ENCODE results near the gene ZNF469.

The ZNF469 gene

GRCh38 chr16:88426018-88426417 is 43.3 kb downstream of the ZNF469 start:
- Histone ChIP-seq H3K4me1 (ENCODE audit: control insufficient read depth in 2 of 2, insufficient read depth in 2 of 2, low read length in 2 of 2) (peaks cover 0 to 3% of the 10 kb centered on the region in 2 donors), H3K27ac (ENCODE audit: low read depth in 2 of 2, low read length in 2 of 2) (no peak overlapping the region), H3K9ac (ENCODE audit: low read depth in 1 of 2, low read length in 2 of 2) (no peak overlapping the region), H3K9me3 (ENCODE audit: control insufficient read depth in 2 of 2, low read length in 2 of 2) (no peaks in the 10 kb centered on the region), H3K36me3 (ENCODE audit: control insufficient read depth in 2 of 2, insufficient read depth in 2 of 2, low read length in 2 of 2) (no peaks in the 10 kb centered on the region), H3K27me3 (ENCODE audit: control insufficient read depth in 2 of 2, insufficient read depth in 2 of 2, low read length in 2 of 2) (no peaks in the 10 kb centered on the region), H3K4me3 (ENCODE audit: low read length in 2 of 2) (no peak overlapping the region)

GRCh38 chr16:88427376-88427775 is 44.6 kb downstream of the ZNF469 start:
- Histone ChIP-seq H3K27ac (ENCODE audit: low read depth in 2 of 2, low read length in 2 of 2) (no peak overlapping the region), H3K9me3 (ENCODE audit: control insufficient read depth in 2 of 2, low read length in 2 of 2) (no peaks in the 10 kb centered on the region), H3K9ac (ENCODE audit: low read depth in 1 of 2, low read length in 2 of 2) (no peak overlapping the region), H3K4me1 (ENCODE audit: control insufficient read depth in 2 of 2, insufficient read depth in 2 of 2, low read length in 2 of 2) (peaks cover 0 to 4% of the 10 kb centered on the region in 2 donors), H3K4me3 (ENCODE audit: low read length in 2 of 2) (no peak overlapping the region), H3K27me3 (ENCODE audit: control insufficient read depth in 2 of 2, insufficient read depth in 2 of 2, low read length in 2 of 2) (no peaks in the 10 kb centered on the region), H3K36me3 (ENCODE audit: control insufficient read depth in 2 of 2, insufficient read depth in 2 of 2, low read length in 2 of 2) (no peaks in the 10 kb centered on the region)

- no peak overlapping the region for H3K27ac ChIP-seq (ENCODE audit: low read depth in 2 of 2, low read length in 2 of 2)
- H3K9ac ChIP-seq (ENCODE audit: low read depth in 1 of 2, low read length in 2 of 2): no peak overlapping the region
- no peaks in the 10 kb centered on the region for H3K27me3 ChIP-seq (ENCODE audit: control insufficient read depth in 2 of 2, insufficient read depth in 2 of 2, low read length in 2 of 2)
- H3K4me3 ChIP-seq (ENCODE audit: low read length in 2 of 2): no peak overlapping the region
- H3K36me3 ChIP-seq (ENCODE audit: control insufficient read depth in 2 of 2, insufficient read depth in 2 of 2, low read length in 2 of 2): no peaks in the 10 kb centered on the region
- H3K9me3 ChIP-seq (ENCODE audit: control insufficient read depth in 2 of 2, low read length in 2 of 2): no peaks in the 10 kb centered on the region
- peaks cover 0 to 4% of the 10 kb centered on the region in 2 donors for H3K4me1 ChIP-seq (ENCODE audit: control insufficient read depth in 2 of 2, insufficient read depth in 2 of 2, low read length in 2 of 2)
Measured at GRCh38 chr16:88428156-88428555, 45.4 kb downstream of the ZNF469 start.

- Histone ChIP-seq H3K9ac (ENCODE audit: low read depth in 1 of 2, low read length in 2 of 2) (no peak overlapping the region), H3K9me3 (ENCODE audit: control insufficient read depth in 2 of 2, low read length in 2 of 2) (no peaks in the 10 kb centered on the region), H3K27me3 (ENCODE audit: control insufficient read depth in 2 of 2, insufficient read depth in 2 of 2, low read length in 2 of 2) (no peaks in the 10 kb centered on the region), H3K27ac (ENCODE audit: low read depth in 2 of 2, low read length in 2 of 2) (no peak overlapping the region), H3K4me3 (ENCODE audit: low read length in 2 of 2) (no peak overlapping the region), H3K36me3 (ENCODE audit: control insufficient read depth in 2 of 2, insufficient read depth in 2 of 2, low read length in 2 of 2) (no peaks in the 10 kb centered on the region), H3K4me1 (ENCODE audit: control insufficient read depth in 2 of 2, insufficient read depth in 2 of 2, low read length in 2 of 2) (peaks cover 0 to 4% of the 10 kb centered on the region in 2 donors)
Measured at GRCh38 chr16:88428616-88429386, 46.0 kb downstream of the ZNF469 start.

DNA sequence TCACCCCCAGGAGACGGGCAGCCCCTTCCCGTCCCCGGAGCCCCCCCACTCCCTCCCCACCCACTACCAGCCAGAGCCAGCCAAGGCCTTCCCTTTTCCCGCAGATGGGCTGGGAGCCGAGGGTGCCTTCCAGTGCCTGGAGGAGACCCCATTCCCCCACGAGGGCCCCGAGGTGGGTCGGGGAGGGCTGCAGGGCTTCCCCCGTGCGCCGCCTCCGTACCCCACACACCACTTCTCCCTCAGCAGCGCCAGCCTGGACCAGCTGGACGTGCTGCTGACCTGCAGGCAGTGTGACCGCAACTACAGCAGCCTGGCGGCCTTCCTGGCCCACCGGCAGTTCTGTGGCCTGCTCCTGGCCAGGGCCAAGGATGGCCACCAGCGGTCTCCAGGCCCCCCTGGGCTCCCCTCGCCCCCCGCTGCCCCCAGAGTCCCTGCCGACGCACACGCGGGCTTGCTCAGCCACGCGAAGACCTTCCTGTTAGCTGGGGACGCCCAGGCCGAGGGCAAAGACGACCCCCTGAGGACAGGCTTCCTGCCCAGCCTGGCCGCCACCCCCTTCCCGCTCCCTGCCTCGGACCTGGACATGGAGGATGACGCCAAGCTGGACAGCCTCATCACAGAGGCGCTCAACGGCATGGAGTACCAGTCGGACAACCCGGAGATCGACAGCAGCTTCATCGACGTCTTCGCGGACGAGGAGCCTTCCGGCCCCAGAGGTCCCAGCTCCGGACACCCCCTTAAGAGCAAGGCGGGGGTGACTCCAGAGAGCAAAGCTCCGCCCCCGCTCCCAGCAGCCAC is 46.8 kb downstream of the ZNF469 start:
- Histone ChIP-seq H3K4me3 (ENCODE audit: low read length in 2 of 2) (peak overlapping the region in 1 of 2 donors; percentile 37), H3K27me3 (ENCODE audit: control insufficient read depth in 2 of 2, insufficient read depth in 2 of 2, low read length in 2 of 2) (no peaks in the 10 kb centered on the region), H3K9me3 (ENCODE audit: control insufficient read depth in 2 of 2, low read length in 2 of 2) (no peaks in the 10 kb centered on the region), H3K36me3 (ENCODE audit: control insufficient read depth in 2 of 2, insufficient read depth in 2 of 2, low read length in 2 of 2) (no peaks in the 10 kb centered on the region), H3K27ac (ENCODE audit: low read depth in 2 of 2, low read length in 2 of 2) (no peak overlapping the region), H3K4me1 (ENCODE audit: control insufficient read depth in 2 of 2, insufficient read depth in 2 of 2, low read length in 2 of 2) (peaks cover 0 to 4% of the 10 kb centered on the region in 2 donors), H3K9ac (ENCODE audit: low read depth in 1 of 2, low read length in 2 of 2) (no peak overlapping the region)

DNA sequence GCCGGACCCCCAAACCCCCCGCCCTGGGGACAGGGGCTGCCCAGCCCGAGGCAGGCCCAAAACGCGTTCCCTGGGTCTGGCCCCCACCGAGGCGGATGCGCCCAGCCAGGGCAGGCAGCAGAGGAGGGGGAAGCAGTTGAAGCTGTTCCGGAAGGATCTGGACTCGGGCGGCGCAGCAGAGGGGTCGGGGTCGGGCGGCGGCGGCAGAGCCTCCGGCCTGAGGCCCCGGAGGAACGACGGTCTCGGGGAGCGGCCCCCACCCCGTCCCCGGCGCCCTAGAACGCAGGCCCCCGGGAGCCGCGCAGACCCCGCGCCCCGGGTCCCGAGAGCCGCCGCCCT is 47.4 kb downstream of the ZNF469 start:
- no peak overlapping the region for H3K27ac ChIP-seq (ENCODE audit: low read depth in 2 of 2, low read length in 2 of 2)
- no peaks in the 10 kb centered on the region for H3K27me3 ChIP-seq (ENCODE audit: control insufficient read depth in 2 of 2, insufficient read depth in 2 of 2, low read length in 2 of 2)
- H3K4me1 ChIP-seq (ENCODE audit: control insufficient read depth in 2 of 2, insufficient read depth in 2 of 2, low read length in 2 of 2): peaks cover 0 to 4% of the 10 kb centered on the region in 2 donors

DNA sequence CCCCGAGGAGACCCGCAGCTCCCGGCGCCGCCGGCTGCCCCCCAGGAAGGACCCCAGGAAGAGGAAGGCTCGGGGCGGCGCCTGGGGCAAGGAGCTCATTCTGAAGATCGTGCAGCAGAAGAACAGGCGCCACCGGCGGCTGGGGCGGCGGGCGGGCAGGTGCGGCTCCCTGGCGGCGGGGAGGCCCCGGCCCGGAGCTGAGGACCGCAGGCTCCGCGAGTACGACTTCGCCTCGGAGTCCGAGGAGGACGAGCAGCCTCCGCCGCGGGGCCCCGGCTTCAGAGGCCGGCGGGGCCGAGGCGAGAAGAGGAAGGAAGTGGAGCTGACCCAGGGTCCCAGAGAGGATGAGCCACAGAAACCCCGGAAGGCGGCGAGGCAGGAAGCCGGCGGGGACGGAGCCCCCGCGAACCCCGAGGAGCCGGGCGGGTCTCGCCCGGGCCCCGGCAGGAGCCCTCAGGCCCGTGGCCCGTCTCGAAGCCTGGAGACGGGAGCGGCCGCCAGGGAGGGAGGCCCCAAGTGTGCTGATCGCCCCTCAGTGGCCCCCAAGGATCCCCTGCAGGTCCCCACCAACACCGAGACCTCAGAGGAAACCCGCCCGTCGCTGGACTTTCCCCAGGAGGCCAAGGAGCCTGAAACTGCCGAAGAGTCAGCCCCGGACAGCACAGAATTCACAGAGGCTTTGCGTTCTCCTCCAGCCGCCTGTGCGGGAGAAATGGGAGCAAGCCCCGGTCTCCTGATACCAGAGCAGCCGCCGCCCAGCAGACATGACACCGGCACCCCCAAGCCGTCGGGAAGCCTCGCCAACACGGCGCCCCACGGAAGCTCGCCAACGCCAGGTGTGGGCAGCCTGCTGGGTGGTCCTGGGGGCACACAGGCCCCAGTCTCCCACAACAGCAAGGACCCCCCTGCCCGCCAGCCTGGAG is 48.0 kb downstream of the ZNF469 start:
- H3K4me1 ChIP-seq (ENCODE audit: control insufficient read depth in 2 of 2, insufficient read depth in 2 of 2, low read length in 2 of 2): peaks cover 0 to 4% of the 10 kb centered on the region in 2 donors
- no peaks in the 10 kb centered on the region for H3K9me3 ChIP-seq (ENCODE audit: control insufficient read depth in 2 of 2, low read length in 2 of 2)
- no peaks in the 10 kb centered on the region for H3K27me3 ChIP-seq (ENCODE audit: control insufficient read depth in 2 of 2, insufficient read depth in 2 of 2, low read length in 2 of 2)
- peak overlapping the region; percentile 20 to 47 for H3K9ac ChIP-seq (ENCODE audit: low read depth in 1 of 2, low read length in 2 of 2)
- H3K27ac ChIP-seq (ENCODE audit: low read depth in 2 of 2, low read length in 2 of 2): no peak overlapping the region
- H3K4me3 ChIP-seq (ENCODE audit: low read length in 2 of 2): peak overlapping the region; percentile 39 to 41
- no peaks in the 10 kb centered on the region for H3K36me3 ChIP-seq (ENCODE audit: control insufficient read depth in 2 of 2, insufficient read depth in 2 of 2, low read length in 2 of 2)

More for the DNA sequence above, 47.4 kb downstream of the ZNF469 start:
- H3K36me3 ChIP-seq (ENCODE audit: control insufficient read depth in 2 of 2, insufficient read depth in 2 of 2, low read length in 2 of 2): no peaks in the 10 kb centered on the region
- H3K9me3 ChIP-seq (ENCODE audit: control insufficient read depth in 2 of 2, low read length in 2 of 2): no peaks in the 10 kb centered on the region
- peak overlapping the region; percentile 37 to 39 for H3K4me3 ChIP-seq (ENCODE audit: low read length in 2 of 2)
- H3K9ac ChIP-seq (ENCODE audit: low read depth in 1 of 2, low read length in 2 of 2): no peak overlapping the region

- H3K4me3 ChIP-seq (ENCODE audit: low read length in 2 of 2): no peak overlapping the region
- H3K27me3 ChIP-seq (ENCODE audit: control insufficient read depth in 2 of 2, insufficient read depth in 2 of 2, low read length in 2 of 2): no peaks in the 10 kb centered on the region
- H3K36me3 ChIP-seq (ENCODE audit: control insufficient read depth in 2 of 2, insufficient read depth in 2 of 2, low read length in 2 of 2): no peaks in the 10 kb centered on the region
- no peak overlapping the region for H3K27ac ChIP-seq (ENCODE audit: low read depth in 2 of 2, low read length in 2 of 2)
- H3K4me1 ChIP-seq (ENCODE audit: control insufficient read depth in 2 of 2, insufficient read depth in 2 of 2, low read length in 2 of 2): peaks cover 0 to 4% of the 10 kb centered on the region in 2 donors
- no peaks in the 10 kb centered on the region for H3K9me3 ChIP-seq (ENCODE audit: control insufficient read depth in 2 of 2, low read length in 2 of 2)
- H3K9ac ChIP-seq (ENCODE audit: low read depth in 1 of 2, low read length in 2 of 2): no peak overlapping the region
Measured at GRCh38 chr16:88431651-88432050, 48.9 kb downstream of the ZNF469 start.

DNA sequence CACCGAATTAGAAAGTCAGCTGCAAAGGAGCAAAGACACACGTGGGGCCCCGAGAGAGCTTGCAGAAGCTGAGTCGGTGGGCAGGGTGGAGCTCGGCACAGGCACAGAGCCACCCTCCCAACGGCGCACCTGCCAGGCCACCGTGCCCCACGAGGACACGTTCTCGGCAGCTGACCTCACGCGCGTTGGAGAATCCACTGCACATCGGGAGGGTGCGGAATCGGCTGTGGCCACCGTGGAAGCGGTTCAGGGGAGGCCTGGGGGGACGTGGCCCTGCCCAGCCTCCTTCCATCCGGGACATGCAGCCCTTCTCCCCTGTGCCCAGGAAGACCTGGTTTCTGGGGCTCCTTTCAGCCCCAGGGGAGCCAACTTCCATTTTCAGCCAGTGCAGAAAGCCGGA is 49.4 kb downstream of the ZNF469 start:
- H3K4me3 ChIP-seq (ENCODE audit: low read length in 2 of 2): no peak overlapping the region
- no peak overlapping the region for H3K27ac ChIP-seq (ENCODE audit: low read depth in 2 of 2, low read length in 2 of 2)
- no peak overlapping the region for H3K9ac ChIP-seq (ENCODE audit: low read depth in 1 of 2, low read length in 2 of 2)
- H3K4me1 ChIP-seq (ENCODE audit: control insufficient read depth in 2 of 2, insufficient read depth in 2 of 2, low read length in 2 of 2): peaks cover 0 to 4% of the 10 kb centered on the region in 2 donors
- no peaks in the 10 kb centered on the region for H3K27me3 ChIP-seq (ENCODE audit: control insufficient read depth in 2 of 2, insufficient read depth in 2 of 2, low read length in 2 of 2)
- H3K36me3 ChIP-seq (ENCODE audit: control insufficient read depth in 2 of 2, insufficient read depth in 2 of 2, low read length in 2 of 2): no peaks in the 10 kb centered on the region
- H3K9me3 ChIP-seq (ENCODE audit: control insufficient read depth in 2 of 2, low read length in 2 of 2): no peaks in the 10 kb centered on the region
